Endothelial cell of umbilical vein (primary cell): ENCODE measurements around the gene DNAJC25. TPM values are rescaled to one million over a fixed set of nuclear protein-coding genes. Genes with fewer than 3 reads are reported as not detected.

Source experiments
- BruUV-seq: library from RNA; stranded (reverse); fragments of 400-500 nt; replicated peaks from 2 replicates; lab custom pipeline; 2021; lab: Mats Ljungman, UMichigan
- CTCF ChIA-PET: fragments of 300-600, 350-600 bp; sonication (Branson Sonifier 250); formaldehyde crosslinking; loops from one replicate; lab custom pipeline; 2021; ENCODE audit warnings: antibody characterized with exemption, inconsistent platforms; lab: Charles Lee
- POLR2A ChIA-PET: fragments of 300-600, 350-600 bp; sonication (Branson Sonifier 250); formaldehyde crosslinking; loops from one replicate; lab custom pipeline; 2021; ENCODE audit warnings: antibody characterized with exemption, inconsistent platforms; lab: Charles Lee
- DNase-seq: peaks from one replicate; pipeline ENCODE4 v3.0.0-alpha.2; 2011; ENCODE audit warnings: low read depth, low spot score
- FAIRE-seq: peaks from 2 replicates; lab custom pipeline; 2011; peaks lifted over from hg19 to GRCh38; lab: Jason Lieb, UNC
- H2AFZ ChIP-seq: 2 replicates; pipeline ENCODE4 v1.6.0; 2012; ENCODE audit warnings: low read depth, low read length, control low read depth, inconsistent platforms
- H3K27ac ChIP-seq: 2 replicates; pipeline ENCODE4 v1.5.1; 2011; ENCODE audit warnings: low read depth, mild to moderate bottlenecking, control low read depth, low read length, moderate library complexity; ENCODE audit not compliant: insufficient read depth
- H3K27me3 ChIP-seq, 2 experiments: 2 replicates each; pipeline versions ENCODE4 v1.6.0 to v1.6.1; 2011; ENCODE audit warnings: low read length in 2 of 2, mixed read lengths in 1 of 2; ENCODE audit not compliant: control insufficient read depth in 2 of 2, insufficient read depth in 2 of 2
- H3K36me3 ChIP-seq, 2 experiments: 2 replicates in 1 of 2; 3 replicates in 1 of 2; pipeline ENCODE4 v1.5.1; 2011; ENCODE audit warnings: low read length in 2 of 2, mild to moderate bottlenecking in 1 of 2, moderate library complexity in 1 of 2; ENCODE audit not compliant: control insufficient read depth in 2 of 2, insufficient read depth in 2 of 2; ENCODE audit errors: extremely low read depth in 1 of 2
- H3K4me1 ChIP-seq: 3 replicates; pipeline ENCODE4 v1.5.1; 2011; ENCODE audit warnings: mild to moderate bottlenecking, low read length; ENCODE audit not compliant: control insufficient read depth, insufficient read depth; ENCODE audit errors: extremely low read depth
- H3K4me2 ChIP-seq: 2 replicates; pipeline ENCODE4 v1.6.1; 2011; ENCODE audit warnings: low read length, control low read depth, mixed read lengths; ENCODE audit not compliant: insufficient read depth
- H3K4me3 ChIP-seq, 3 experiments: fragments of 200-600 bp in 1 of 3; sonication (generic), shearing (Covaris generic) in 1 of 3; replicated peaks in 1 of 3; 2 replicates each; pipeline ENCODE4 v1.5.1; 2011 to 2016; ENCODE audit warnings: control low read depth in 3 of 3, low read length in 3 of 3, mild to moderate bottlenecking in 2 of 3, inconsistent platforms in 1 of 3, low read depth in 1 of 3, moderate library complexity in 1 of 3; ENCODE audit not compliant: insufficient read depth in 1 of 3
- H3K79me2 ChIP-seq: 2 replicates; pipeline ENCODE4 v1.6.0; 2012; ENCODE audit warnings: low read length, inconsistent platforms; ENCODE audit not compliant: control insufficient read depth, insufficient read depth
- H3K9ac ChIP-seq: replicated peaks from 2 replicates; pipeline ENCODE3; 2011; ENCODE audit warnings: low read length, control low read depth; ENCODE audit not compliant: insufficient read depth; ENCODE audit errors: extremely low read depth
- H3K9me1 ChIP-seq: replicated peaks from 3 replicates; pipeline ENCODE4 v1.6.0; 2011; ENCODE audit warnings: mild to moderate bottlenecking, low read length; ENCODE audit not compliant: control insufficient read depth, insufficient read depth; ENCODE audit errors: extremely low read depth
- H3K9me3 ChIP-seq: replicated peaks from 2 replicates; pipeline ENCODE4 v1.5.1; 2012; ENCODE audit warnings: low read length, inconsistent platforms; ENCODE audit not compliant: control insufficient read depth, insufficient read depth
- H4K20me1 ChIP-seq: replicated peaks from 2 replicates; pipeline ENCODE3; 2011; ENCODE audit warnings: mild to moderate bottlenecking, low read length; ENCODE audit not compliant: control insufficient read depth, insufficient read depth; ENCODE audit errors: extremely low read depth
- EZH2 ChIP-seq: IDR thresholded peaks from 2 replicates; pipeline ENCODE4 v1.6.1; 2012; ENCODE audit warnings: borderline replicate concordance, low read depth, mild to moderate bottlenecking, moderate library complexity, low read length, inconsistent platforms; ENCODE audit not compliant: severe bottlenecking
- FOS ChIP-seq: IDR thresholded peaks from 2 replicates; pipeline ENCODE4 v1.6.1; 2011; ENCODE audit warnings: mild to moderate bottlenecking, low read length, moderate library complexity, borderline replicate concordance; ENCODE audit not compliant: insufficient read depth
- GATA2 ChIP-seq: IDR thresholded peaks from 2 replicates; pipeline ENCODE4 v1.7.0; 2011; ENCODE audit warnings: low read depth, mild to moderate bottlenecking, moderate library complexity, mixed read lengths, low read length; ENCODE audit not compliant: insufficient read length, insufficient read depth
- JUN ChIP-seq: IDR thresholded peaks from 2 replicates; pipeline ENCODE4 v1.6.1; 2011; ENCODE audit warnings: borderline replicate concordance, low read depth; ENCODE audit not compliant: insufficient read length, insufficient read depth
- MYC ChIP-seq: IDR thresholded peaks from one replicate; pipeline ENCODE4 v1.6.1; 2011; ENCODE audit warnings: mild to moderate bottlenecking, low read depth, low read length
- POLR2A ChIP-seq: IDR thresholded peaks from 2 replicates; pipeline ENCODE4 v1.6.1; 2012; ENCODE audit warnings: low read depth, mild to moderate bottlenecking, control low read depth, low read length
- POLR2AphosphoS5 ChIP-seq: IDR thresholded peaks from 2 replicates; pipeline ENCODE4 v1.6.1; 2012; ENCODE audit warnings: low read depth, mild to moderate bottlenecking, control low read depth, low read length, moderate library complexity; ENCODE audit not compliant: insufficient read depth
- dilution Hi-C: fragments of 300-500 bp; cut with MboI; formaldehyde crosslinking; loops from one replicate; pipeline ENCODE4 v1.15.0; 2019; ENCODE audit warnings: low sequenced_read_pairs; ENCODE audit not compliant: extremely low pct_ligation_motif_present
- intact Hi-C: fragments of 100-400 bp; cut with micrococcal nuclease; formaldehyde crosslinking; loops from one replicate; pipeline ENCODE4 v1.10.0; 2022
- polyA plus RNA-seq, 4 experiments: library from polyadenylated mRNA; depleted of rRNA in 3 of 4; stranded (reverse) in 3 of 4; unstranded in 1 of 4; fragments of >200 nt; gene quantifications; 2 replicates each; pipeline versions ENCODE4 v1.2.1 to v1.2.3, GENCODE V29; 2011 to 2012; ENCODE audit warnings: missing spikeins in 1 of 4
- total RNA-seq: library from RNA; stranded (reverse); gene quantifications from 2 replicates; pipeline ENCODE4 v1.2.3, GENCODE V29; 2021
- TF ChIP-seq, protein P1 (sequence below), 2 donors: IDR thresholded peaks; 1 replicate in 1 of 2; 2 replicates in 1 of 2; pipeline ENCODE4 v1.5.1; 2011; ENCODE audit warnings: low read length in 2 of 2, mild to moderate bottlenecking in 2 of 2, moderate library complexity in 2 of 2, control low read depth in 1 of 2, inconsistent platforms in 1 of 2, low read depth in 1 of 2; ENCODE audit not compliant: insufficient read depth in 1 of 2; ENCODE audit errors: extremely low read depth in 1 of 2
- TF ChIP-seq, protein P2 (sequence below): IDR thresholded peaks from 2 replicates; pipeline ENCODE4 v1.6.1; 2011; ENCODE audit not compliant: insufficient read depth, insufficient read length

The DNAJC25 gene
- total and polyA plus RNA-seq, 2 donors (not counting 3 experiments of a cell fraction or from before 2014, with no cell fraction given), result 1.7 to 5.5 TPM

DNA sequence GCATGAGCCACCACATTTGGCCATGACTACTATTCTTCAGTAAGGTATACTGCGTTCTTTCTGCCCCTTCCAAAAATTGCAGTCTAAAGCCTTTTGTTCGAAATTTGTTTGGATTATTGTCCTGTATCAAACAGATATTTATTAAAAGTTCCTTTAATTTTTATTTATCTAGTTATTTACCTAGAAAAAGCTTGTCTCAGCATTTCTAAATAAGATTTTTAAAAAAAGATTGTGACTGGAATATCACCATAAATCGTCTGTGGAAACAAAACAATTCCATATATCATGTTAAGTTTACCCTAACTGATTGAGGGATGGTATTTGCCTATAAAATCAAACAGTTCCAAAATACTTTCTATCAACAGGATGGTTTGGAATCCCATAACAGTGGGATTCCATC is 45.0 kb downstream of the DNAJC25 start:
- Histone ChIP-seq H3K4me3 (no peak overlapping the region), H3K9me3 (no peaks in the 10 kb centered on the region), H3K27me3 (no peaks in the 10 kb centered on the region), H3K79me2 (no peaks in the 10 kb centered on the region), H2AFZ (no peak overlapping the region), H3K4me2 (no peak overlapping the region), H3K9me1 (no peaks in the 10 kb centered on the region), H3K27ac (no peak overlapping the region), H4K20me1 (no peaks in the 10 kb centered on the region), H3K4me1 (no peaks in the 10 kb centered on the region), H3K36me3 (no peaks in the 10 kb centered on the region), H3K9ac (no peak overlapping the region)
- no TSS peak for BruUV-seq
- TF ChIP-seq JUN, result no peak
- FAIRE-seq, result no peak
- dilution Hi-C loops, result no loop called here
- no peak for DNase-seq
- ChIA-PET POLR2A (no interaction called here), CTCF (interaction anchor here (0.9 to 1.0 kb wide), 2 partner anchors 27 to 100 kb away, joined by 3 read pairs; no protein-coding TSS in a partner anchor)
- intact Hi-C loops, result no loop called here

DNA sequence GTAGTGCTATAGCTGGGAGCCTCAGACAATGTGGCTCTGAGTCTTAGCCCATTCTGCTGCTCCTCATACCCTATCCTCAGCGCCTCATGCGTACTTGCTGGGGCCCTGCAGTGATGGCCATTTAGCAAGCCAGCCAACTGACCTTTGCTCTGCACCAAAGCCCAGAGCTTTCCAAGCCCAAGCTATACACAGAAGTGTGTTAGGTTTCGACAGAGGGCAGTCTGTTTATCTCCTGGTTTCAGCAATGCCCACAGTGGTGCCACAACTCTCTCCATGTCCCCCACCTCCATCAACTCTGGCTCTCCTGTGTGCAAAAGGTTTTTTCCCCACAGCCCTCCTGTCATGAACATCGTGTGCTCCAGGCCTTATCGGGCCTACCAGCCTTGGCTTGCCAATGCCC is 47.2 kb downstream of the DNAJC25 start:
- ChIA-PET CTCF (no interaction called here), POLR2A (no interaction called here)
- Histone ChIP-seq H3K27me3 (no peaks in the 10 kb centered on the region), H3K9ac (no peak overlapping the region), H3K36me3 (no peaks in the 10 kb centered on the region), H3K4me2 (no peak overlapping the region), H3K4me1 (no peaks in the 10 kb centered on the region), H3K9me1 (no peaks in the 10 kb centered on the region), H2AFZ (no peak overlapping the region), H3K4me3 (no peak overlapping the region), H3K27ac (no peak overlapping the region), H4K20me1 (no peaks in the 10 kb centered on the region), H3K79me2 (no peaks in the 10 kb centered on the region), H3K9me3 (no peaks in the 10 kb centered on the region)
- FAIRE-seq (no peak), DNase-seq (no peak)
- TF ChIP-seq POLR2AphosphoS5 (no peak), MYC (no peak), EZH2 (no peak), GATA2 (no peak), POLR2A (no peak), FOS (no peak), JUN (no peak)
- TF ChIP-seq, protein P1, sequence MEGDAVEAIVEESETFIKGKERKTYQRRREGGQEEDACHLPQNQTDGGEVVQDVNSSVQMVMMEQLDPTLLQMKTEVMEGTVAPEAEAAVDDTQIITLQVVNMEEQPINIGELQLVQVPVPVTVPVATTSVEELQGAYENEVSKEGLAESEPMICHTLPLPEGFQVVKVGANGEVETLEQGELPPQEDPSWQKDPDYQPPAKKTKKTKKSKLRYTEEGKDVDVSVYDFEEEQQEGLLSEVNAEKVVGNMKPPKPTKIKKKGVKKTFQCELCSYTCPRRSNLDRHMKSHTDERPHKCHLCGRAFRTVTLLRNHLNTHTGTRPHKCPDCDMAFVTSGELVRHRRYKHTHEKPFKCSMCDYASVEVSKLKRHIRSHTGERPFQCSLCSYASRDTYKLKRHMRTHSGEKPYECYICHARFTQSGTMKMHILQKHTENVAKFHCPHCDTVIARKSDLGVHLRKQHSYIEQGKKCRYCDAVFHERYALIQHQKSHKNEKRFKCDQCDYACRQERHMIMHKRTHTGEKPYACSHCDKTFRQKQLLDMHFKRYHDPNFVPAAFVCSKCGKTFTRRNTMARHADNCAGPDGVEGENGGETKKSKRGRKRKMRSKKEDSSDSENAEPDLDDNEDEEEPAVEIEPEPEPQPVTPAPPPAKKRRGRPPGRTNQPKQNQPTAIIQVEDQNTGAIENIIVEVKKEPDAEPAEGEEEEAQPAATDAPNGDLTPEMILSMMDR (IDR thresholded peaks at IDR 0.05; ENCODE audit: extremely low read depth in 1 of 2, insufficient read depth in 1 of 2, low read depth in 1 of 2, low read length in 2 of 2), result no peak
- TF ChIP-seq, protein P2, sequence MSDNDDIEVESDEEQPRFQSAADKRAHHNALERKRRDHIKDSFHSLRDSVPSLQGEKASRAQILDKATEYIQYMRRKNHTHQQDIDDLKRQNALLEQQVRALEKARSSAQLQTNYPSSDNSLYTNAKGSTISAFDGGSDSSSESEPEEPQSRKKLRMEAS, result no peak
- dilution Hi-C loops, result no loop called here
- intact Hi-C loops, result no loop called here
- no TSS peak for BruUV-seq
